COLO829 (cell line): ENCODE measurements around the gene GAL3ST3.
"Not testable (repeated sequence)": the region's sequence is repeated elsewhere in the genome, so short reads cannot be mapped to it uniquely, and the experiment has no call there.

Source experiments
- DNase-seq: peaks from one replicate; pipeline ENCODE4 v3.0.0; 2012; ENCODE audit warnings: low spot score

The GAL3ST3 gene

GRCh38 chr11:66012946-66013761 is 35.8 kb downstream of the GAL3ST3 start:
- no peak for DNase-seq

- no peak for DNase-seq
Measured at GRCh38 chr11:66012371-66012945, 36.5 kb downstream of the GAL3ST3 start.

GRCh38 chr11:66011785-66012303 is 37.1 kb downstream of the GAL3ST3 start, which contains the start of gene CST6:
TSS of gene CST6 (plus strand) at chr11:66012008. CDS start at chr11:66012045, 37 bp downstream.
- no peak for DNase-seq

GRCh38 chr11:66011239-66011784 is 37.6 kb downstream of the GAL3ST3 start:
- no peak for DNase-seq

- not testable (repeated sequence) for DNase-seq
Measured at GRCh38 chr11:66010036-66010435, 38.9 kb downstream of the GAL3ST3 start.

- DNase-seq: no peak
Measured at GRCh38 chr11:66008468-66009101, 40.4 kb downstream of the GAL3ST3 start.

GRCh38 chr11:66008095-66008467 is 40.9 kb downstream of the GAL3ST3 start:
- DNase-seq: no peak

- DNase-seq: no peak
Measured at GRCh38 chr11:66007201-66007634, 41.7 kb downstream of the GAL3ST3 start.

- DNase-seq: no peak
Measured at GRCh38 chr11:66006891-66007176, 42.1 kb downstream of the GAL3ST3 start.

GRCh38 chr11:66006134-66006890 is 42.6 kb downstream of the GAL3ST3 start:
- no peak for DNase-seq

GRCh38 chr11:66004186-66004585 is 44.8 kb downstream of the GAL3ST3 start:
- DNase-seq: no peak

- no peak for DNase-seq
Measured at GRCh38 chr11:66003291-66003690, 45.7 kb downstream of the GAL3ST3 start.

- no peak for DNase-seq
Measured at GRCh38 chr11:66002648-66003225, 46.2 kb downstream of the GAL3ST3 start.

- DNase-seq: peak; percentile 91
Measured at GRCh38 chr11:66001942-66002647, 46.9 kb downstream of the GAL3ST3 start, which contains the start of the genes BANF1 and EIF1AD. TSS of gene BANF1 (plus strand) at chr11:66002503. CDS start at chr11:66003251, 748 bp downstream. TSS of gene EIF1AD (minus strand) at chr11:66002157. CDS start at chr11:66000389, 1,768 bp downstream.

- no peak for DNase-seq
Measured at GRCh38 chr11:65997286-65997685, 51.7 kb downstream of the GAL3ST3 start.

GRCh38 chr11:65992056-65992455 is 56.9 kb downstream of the GAL3ST3 start:
- no peak for DNase-seq
